Vagina (tissue), 2 donors: Measurements from ENCODE around the gene PTPRN2.

Experiments used
- POLR2A ChIP-seq, 2 donors: fragments of 450-650 bp; IDR thresholded peaks; one replicate each; pipeline ENCODE4 v1.6.1; 2017; ENCODE audit warnings: antibody characterized with exemption in 2 of 2, mild to moderate bottlenecking in 2 of 2, moderate library complexity in 2 of 2
- TF ChIP-seq, protein P1 (sequence below), 3 experiments: fragments of 450-650 bp in 2 of 3; fragments of 200-600 bp in 1 of 3; sonication (generic) in 1 of 3; IDR thresholded peaks; one replicate each; pipeline ENCODE4 v1.5.1; 2017 to 2019; ENCODE audit warnings: antibody characterized with exemption in 3 of 3, mild to moderate bottlenecking in 2 of 3, moderate library complexity in 2 of 3

DNA sequence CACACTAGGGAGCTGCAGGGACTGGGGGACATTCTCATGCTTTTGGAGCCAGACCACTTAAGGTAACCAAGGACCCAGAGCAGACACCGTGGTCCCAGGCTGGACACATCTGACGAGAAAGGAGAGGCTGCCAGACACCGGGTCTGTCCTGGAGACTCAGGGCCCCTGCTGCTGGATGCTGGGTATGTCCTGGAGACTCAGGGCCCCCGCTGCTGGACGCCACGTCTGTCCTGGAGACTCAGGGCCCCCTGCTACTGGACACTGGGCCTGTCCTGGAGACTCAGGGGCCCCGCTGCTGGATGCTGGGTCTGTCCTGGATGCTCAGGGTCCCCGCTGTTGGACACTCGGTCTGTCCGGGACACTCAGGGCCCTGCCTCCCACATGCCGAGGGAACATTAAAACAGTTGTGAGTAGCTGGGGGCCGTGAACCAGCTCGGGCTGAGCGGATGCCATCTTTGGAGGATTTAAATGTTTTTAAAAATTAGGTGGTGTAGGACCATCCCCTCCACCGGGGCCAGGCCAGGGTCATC lies 1001.1 kb downstream of the PTPRN2 start:
- TF ChIP-seq, protein P1, sequence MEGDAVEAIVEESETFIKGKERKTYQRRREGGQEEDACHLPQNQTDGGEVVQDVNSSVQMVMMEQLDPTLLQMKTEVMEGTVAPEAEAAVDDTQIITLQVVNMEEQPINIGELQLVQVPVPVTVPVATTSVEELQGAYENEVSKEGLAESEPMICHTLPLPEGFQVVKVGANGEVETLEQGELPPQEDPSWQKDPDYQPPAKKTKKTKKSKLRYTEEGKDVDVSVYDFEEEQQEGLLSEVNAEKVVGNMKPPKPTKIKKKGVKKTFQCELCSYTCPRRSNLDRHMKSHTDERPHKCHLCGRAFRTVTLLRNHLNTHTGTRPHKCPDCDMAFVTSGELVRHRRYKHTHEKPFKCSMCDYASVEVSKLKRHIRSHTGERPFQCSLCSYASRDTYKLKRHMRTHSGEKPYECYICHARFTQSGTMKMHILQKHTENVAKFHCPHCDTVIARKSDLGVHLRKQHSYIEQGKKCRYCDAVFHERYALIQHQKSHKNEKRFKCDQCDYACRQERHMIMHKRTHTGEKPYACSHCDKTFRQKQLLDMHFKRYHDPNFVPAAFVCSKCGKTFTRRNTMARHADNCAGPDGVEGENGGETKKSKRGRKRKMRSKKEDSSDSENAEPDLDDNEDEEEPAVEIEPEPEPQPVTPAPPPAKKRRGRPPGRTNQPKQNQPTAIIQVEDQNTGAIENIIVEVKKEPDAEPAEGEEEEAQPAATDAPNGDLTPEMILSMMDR (IDR thresholded peaks at IDR 0.05) = no peak
- TF ChIP-seq POLR2A (IDR thresholded peaks at IDR 0.05) = no peak
